Anterior cingulate cortex (tissue), 58 donors: ENCODE results near the gene MMRN2.
A peak's percentile ranks its signal among the peaks of the same experiment; 100 is the strongest.
"Not testable (repeated sequence)": the region's sequence is repeated elsewhere in the genome, so short reads cannot be mapped to it uniquely, and the experiment has no call there.

Source experiments
- DNase-seq, 58 donors: peaks; one replicate each; lab custom pipeline; 2025; lab: John Stamatoyannopoulos, UW

Gene MMRN2, protein sequence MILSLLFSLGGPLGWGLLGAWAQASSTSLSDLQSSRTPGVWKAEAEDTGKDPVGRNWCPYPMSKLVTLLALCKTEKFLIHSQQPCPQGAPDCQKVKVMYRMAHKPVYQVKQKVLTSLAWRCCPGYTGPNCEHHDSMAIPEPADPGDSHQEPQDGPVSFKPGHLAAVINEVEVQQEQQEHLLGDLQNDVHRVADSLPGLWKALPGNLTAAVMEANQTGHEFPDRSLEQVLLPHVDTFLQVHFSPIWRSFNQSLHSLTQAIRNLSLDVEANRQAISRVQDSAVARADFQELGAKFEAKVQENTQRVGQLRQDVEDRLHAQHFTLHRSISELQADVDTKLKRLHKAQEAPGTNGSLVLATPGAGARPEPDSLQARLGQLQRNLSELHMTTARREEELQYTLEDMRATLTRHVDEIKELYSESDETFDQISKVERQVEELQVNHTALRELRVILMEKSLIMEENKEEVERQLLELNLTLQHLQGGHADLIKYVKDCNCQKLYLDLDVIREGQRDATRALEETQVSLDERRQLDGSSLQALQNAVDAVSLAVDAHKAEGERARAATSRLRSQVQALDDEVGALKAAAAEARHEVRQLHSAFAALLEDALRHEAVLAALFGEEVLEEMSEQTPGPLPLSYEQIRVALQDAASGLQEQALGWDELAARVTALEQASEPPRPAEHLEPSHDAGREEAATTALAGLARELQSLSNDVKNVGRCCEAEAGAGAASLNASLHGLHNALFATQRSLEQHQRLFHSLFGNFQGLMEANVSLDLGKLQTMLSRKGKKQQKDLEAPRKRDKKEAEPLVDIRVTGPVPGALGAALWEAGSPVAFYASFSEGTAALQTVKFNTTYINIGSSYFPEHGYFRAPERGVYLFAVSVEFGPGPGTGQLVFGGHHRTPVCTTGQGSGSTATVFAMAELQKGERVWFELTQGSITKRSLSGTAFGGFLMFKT

DNA sequence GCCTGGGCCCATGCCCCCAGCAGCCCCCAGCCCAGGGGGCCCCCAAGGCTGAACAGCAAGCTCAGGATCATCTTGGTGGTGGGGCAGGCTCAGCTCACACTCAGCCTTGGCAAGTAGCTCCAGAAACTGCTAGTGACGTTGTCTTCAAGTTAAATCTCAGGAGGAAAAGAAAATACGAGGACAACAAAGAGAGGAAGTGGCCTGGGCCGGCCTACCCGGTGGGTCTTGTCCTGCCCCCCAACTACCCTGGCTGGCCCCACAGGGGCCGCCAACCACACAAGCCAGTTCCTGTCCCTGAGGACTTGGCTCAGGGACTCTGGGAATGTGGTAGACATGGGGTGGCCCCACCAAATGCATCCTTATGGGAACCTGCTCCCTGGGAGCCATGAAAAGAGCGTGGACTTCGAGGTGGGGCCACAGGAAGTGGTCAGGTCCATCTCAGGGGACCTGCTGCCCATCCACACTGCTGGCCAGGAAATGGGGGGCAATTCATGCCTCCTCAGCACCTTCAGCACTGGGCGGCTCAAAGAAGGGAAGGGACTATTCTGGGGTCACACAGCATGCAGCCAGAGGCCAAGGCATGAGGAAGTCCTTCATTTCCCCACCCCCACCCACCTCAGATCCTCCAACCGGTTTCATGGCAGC lies at the start of gene MMRN2:
TSS of gene MMRN2 (minus strand) at position 145 of the 645 bp plus-strand sequence. CDS start at position 71, 74 bp downstream.
- no peak for DNase-seq

DNA sequence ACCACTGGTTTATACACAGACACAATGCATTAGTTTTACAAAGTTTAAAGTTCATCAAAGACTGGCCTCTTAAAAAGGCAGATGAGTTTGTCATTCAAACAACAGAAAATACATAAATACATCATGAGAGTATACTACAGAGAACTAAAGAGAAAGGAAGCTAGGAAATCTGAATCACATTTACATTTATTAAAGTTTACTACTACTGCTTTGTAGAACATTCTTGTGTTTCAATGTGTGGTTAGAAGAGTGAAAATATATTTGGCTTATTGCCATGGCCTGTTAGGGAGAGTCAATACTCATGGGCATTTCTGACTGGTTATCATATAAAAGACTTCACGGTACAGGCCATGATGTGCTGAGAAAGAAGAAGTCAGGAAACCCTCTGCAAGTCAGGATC lies 49.7 kb upstream of the MMRN2 start:
- DNase-seq: not testable (repeated sequence)

DNA sequence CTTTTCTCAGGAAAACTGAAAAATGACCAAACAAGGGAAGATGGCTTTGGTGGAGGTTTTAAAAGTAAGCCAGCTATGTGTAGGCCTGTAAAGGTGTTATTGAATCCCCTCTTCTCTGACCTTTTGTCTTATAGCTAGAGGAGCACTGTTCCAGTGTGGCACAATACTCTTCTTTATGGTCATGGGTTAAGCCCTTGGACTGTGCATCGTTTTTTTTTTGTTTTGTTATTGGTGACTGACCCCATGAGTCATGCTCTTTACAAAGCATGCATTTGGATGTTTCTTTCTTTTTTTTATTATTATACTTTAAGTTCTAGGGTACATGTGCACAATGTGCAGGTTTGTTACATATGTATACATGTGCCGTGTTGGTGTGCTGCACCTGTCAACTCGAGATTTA lies 43.1 kb upstream of the MMRN2 start:
- DNase-seq: no peak

DNA sequence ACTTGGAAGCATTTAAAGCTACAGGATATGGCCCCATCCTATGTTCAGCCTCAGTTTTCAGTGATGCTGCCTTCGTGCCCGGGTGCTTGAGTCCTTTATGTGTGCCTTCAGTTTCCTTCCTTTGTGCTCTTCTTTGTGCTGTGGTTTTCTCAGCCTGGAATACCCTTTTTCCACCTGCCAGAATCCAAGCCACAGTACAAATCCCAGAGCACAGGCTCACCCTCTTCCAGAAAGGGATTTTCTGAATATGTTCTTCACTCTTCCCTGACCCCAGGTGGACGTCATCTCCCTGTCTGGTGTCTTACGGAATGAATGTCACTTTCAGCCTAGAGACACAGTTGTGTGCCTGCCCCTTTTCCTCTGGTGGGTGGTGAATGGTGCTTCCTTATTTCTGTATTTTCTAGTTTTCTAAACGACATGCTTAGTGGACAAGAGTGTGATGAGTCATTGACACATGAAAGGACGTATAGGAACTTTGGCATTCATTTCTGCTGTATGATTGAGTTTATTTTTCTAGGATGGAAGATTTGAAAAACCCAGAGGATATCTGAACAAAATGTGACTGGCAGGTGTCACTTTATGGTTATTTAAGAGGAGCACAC lies 42.5 kb upstream of the MMRN2 start:
- DNase-seq: not testable (repeated sequence)

DNA sequence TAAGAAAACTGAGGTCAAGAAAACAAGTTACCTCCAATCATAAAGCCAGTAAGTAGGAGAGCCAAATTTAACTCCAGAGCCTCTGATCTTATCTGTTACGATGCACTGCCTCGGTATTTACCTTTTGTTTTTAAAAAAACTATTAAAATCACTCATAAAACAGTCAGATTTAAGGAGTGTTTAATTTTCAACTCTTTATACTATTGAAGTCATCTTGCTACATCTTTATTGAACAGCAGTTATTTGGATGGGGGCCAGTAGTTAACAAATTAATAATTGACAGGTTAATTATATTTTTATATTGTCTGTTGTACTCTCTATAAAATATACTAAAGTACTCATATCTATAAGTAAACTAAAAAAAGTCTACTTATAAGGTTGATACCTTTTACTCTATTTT lies 35.5 kb upstream of the MMRN2 start:
- no peak for DNase-seq

DNA sequence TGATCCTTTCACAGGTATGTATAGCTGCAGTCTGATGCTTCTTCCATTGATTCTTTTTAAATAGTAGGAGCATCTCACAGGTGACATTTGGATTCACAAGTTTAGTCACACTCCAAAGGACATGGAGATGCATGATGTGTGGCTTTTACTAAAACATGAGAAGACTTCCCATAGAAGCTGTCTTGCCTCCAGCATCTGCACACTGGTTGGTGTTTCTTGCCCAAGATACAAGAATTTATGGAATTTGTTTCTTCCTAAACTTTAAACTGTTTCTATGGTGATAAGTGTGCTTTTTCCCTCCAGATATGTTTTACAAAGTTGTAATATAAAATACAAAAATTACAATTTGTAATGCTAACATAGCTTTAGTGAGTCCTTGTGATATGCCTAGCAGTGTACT lies 35.0 kb upstream of the MMRN2 start:
- no peak for DNase-seq

DNA sequence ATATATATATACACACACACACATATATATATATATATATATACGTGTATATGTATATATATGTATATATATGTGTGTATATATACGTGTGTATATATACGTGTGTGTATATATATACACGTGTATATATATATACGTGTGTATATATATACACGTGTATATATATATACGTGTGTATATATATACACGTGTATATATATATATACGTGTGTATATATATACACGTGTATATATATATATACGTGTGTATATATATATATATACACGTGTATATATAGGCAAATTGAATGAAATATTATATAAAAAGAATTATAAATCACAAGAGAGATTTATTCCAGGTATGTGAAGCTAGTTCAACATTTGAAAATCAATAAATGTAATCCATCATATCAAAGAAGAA lies 33.9 kb upstream of the MMRN2 start:
- DNase-seq: not testable (repeated sequence)

DNA sequence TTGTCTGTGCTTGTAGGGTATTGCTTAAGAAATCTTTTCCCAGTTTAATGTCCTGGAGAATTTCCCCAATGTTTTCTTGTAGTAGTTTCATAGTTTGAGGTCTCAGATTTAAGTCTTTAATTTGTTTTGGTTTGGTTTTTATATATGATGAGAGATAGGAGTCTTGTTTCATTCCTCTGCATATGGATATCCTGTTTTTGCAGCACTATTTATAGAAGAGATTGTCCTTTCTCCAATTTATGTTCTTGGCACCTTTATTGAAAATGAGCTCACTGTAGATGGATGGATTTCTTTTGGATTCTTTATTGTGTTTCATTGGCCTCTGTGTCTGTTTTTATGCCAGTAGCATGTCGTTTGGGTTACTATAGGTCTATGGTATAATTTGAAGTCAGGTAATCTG lies 31.1 kb upstream of the MMRN2 start:
- no peak for DNase-seq

DNA sequence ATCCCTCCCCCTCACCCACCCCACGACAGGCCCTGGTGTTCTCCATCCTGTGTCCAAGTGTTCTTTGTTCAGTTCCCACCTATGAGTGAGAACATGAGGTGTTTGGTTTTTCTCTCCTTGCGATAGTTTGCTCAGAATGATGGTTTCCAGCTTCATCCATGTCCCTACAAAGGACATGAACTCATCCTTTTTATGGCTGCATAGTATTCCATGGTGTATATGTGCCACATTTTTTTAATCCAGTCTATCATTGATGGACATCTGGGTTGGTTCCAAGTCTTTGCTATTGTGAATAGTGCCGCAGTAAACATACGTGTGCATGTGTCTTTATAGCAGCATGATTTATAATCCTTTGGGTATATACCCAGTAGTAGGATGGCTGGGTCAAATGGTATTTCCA lies 27.1 kb upstream of the MMRN2 start:
- not testable (repeated sequence) for DNase-seq

DNA sequence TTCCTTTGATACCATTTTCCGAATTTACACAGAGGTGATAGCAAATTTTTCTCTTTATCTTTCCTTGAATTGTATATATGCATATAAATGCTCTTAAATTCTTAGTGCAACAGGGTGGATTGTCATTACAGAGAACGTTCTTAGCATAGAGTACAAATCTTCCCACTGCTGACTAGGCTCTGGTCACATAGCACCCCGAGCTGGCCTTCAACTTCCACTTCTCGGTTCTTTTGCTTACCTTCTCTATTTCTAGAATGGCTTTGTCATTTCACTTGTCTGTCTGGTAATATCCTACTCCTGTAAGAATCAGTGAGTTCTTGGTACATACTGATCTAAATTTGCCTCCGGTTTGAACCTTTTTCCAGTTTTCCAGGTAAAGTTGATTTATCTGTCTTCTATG lies 24.3 kb upstream of the MMRN2 start:
- DNase-seq: no peak

DNA sequence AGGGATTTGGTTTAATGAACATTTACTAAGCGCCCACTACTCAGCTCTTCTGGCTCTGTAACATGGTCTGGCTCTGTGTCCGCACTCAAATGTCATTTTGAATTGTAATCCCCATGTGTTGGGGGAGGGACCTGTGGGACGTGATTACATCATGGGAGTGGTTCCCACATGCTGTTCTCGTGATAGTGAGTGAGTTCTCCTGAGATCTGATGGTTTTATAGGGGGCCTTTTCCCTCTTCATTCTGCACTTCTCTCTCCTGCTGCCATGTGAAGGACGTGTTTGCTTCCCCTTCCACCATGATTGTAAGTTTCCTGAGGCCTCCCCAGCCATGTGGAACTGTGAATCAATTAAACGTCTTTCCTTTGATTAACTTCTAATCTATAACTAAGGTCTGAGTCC lies 23.6 kb upstream of the MMRN2 start:
- not testable (repeated sequence) for DNase-seq

DNA sequence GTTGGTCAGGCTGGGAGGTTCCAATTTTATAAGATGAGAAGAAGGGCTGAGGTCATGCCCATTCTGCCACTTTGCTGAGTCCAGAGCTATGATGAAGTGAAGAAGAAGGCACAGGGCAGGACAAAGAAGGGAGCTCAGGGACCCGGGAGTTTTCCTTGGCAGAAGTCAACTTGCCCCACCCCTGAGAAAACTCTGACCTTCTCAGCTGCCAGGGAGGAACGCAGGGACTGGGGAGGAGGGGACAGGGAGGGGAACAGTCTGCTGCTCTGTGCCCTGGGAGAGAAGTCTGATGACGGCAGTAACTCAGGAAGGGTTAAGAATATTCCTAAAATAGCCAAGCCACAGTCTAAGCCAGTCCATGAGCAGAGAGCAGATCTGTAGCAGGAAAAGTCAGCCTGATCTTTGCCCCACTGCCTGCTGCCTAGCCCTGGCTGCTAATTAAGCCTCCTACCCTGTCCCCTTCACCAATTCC lies 22.6 kb upstream of the MMRN2 start:
- DNase-seq: no peak

DNA sequence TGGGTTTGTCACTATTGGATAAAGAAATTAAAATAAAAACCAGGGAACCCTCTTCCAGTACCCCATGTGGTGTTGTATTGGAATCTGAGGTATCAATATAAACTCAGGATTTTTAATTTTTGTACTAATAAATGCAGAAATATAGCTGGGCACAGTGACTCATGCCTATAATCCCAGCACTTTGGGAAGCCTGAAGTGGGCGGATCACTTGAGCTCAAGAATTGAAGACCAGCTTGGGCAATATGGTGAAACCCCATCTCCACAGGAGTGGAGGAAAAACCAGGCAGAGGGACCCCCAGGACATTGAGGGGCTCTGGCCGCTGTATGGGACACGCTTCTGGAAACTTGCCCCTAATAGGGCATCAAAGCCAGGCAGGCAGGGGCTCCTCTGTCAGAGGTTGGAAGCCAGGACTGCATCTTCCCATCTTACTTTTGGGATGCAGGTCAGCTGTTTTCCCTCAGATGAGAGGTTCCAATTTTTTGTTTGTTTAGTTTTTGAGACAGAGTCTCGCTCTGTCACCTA lies 21.9 kb upstream of the MMRN2 start:
- DNase-seq: no peak

DNA sequence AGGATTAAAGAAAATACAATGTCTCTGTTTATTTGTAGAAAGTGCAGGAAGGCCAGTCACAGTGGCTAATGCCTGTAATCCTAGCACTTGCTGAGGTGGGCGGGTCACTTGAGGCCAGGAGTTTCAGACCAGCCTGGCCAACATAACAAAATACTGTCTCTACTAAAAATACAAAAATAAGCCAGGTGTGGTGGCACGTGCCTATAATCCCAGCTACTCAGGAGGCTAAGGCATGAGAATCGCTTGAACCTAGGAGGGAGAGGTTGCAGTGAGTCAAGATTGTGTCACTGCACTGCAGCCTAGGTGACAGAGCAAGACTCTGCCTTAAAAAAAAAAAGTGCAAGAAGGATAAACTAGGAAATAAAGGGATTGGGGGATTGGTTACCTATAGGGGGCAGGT lies 21.0 kb upstream of the MMRN2 start:
- not testable (repeated sequence) for DNase-seq

DNA sequence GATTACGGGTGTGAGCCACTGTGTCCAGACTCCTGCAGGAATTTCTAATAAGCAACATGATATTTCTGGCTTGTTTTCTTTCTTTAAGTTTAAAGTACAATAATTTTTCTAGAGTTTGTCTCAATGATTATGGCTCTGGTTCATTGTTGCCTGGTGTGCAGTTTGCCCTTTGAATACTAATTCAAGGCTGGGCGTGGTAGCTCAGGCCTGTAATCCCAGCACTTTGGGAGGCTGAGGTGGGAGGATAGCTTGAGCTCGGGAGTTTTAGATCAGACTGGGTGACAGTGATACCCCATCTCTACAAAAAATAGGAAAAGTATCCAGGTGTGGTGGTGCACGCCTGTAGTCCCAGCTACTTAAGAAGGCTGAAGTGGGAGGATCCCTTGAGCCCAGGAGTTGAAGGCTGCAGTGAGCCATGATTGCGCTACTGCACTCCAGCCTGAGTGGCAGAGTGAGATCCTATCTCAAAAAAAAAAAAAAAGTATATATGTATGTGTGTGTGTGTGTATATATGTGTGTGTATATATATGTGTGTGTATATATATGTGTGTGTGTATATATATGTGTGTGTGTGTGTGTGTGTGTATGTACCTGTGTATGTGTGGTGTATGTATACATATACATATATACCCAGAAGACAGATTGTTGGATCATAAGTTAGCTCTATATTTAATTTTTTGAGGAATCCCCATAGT lies 19.1 kb upstream of the MMRN2 start:
- no peak for DNase-seq

DNA sequence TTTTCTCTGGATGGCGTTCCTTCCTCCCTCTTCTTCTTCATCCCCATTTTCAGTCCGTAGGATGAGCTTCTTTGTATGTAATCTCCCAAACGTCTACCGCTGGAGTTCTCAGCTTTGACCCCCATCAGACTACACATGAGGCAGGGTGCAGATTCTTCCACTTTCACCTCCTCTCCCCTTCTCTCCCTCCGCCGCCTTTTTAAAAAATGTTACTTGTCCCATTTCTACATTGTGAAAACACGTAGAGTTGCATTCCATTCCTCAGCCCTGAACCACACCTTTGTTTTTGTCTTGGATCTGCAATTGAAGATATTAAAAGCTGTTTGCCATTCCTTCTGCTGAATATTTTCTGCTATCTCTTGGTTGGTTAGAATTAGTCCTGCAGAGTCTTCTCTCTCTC lies 17.1 kb upstream of the MMRN2 start:
- no peak for DNase-seq

DNA sequence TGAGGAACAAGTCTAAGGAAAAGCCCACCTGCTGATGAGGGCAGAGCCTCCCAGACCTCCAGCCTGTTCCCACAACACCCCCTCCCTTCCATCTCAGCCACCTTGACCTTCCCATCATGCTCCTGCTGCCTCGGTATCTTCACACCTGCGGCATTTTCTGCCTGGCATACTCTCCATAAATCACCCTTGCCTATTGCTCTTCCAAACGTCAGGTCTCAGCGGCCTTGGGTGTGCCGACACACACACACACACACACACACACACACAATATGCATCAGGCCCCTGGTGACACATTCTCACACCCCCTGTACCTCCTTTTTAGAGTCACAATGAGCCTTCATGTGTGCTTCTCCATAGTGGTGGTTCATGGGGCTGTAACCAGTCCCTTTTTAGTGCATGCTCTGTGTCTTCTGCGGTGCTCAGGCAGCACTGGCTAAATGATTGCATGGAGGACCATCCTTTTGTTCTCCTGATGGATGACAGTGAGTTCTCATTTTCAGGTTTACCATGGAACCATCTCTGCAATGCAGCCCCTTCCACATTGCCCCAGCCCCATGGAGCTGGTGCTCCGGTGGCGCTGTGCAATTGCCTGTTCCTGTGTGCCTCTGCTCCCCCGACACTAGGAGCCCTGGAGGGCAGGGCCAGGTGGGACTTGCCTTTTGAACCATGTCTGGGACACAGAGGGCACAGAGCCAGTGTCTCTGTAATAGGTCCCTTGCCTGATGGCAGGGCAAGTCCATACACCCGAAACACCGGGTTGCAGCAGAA lies 15.4 kb upstream of the MMRN2 start:
- DNase-seq: no peak

DNA sequence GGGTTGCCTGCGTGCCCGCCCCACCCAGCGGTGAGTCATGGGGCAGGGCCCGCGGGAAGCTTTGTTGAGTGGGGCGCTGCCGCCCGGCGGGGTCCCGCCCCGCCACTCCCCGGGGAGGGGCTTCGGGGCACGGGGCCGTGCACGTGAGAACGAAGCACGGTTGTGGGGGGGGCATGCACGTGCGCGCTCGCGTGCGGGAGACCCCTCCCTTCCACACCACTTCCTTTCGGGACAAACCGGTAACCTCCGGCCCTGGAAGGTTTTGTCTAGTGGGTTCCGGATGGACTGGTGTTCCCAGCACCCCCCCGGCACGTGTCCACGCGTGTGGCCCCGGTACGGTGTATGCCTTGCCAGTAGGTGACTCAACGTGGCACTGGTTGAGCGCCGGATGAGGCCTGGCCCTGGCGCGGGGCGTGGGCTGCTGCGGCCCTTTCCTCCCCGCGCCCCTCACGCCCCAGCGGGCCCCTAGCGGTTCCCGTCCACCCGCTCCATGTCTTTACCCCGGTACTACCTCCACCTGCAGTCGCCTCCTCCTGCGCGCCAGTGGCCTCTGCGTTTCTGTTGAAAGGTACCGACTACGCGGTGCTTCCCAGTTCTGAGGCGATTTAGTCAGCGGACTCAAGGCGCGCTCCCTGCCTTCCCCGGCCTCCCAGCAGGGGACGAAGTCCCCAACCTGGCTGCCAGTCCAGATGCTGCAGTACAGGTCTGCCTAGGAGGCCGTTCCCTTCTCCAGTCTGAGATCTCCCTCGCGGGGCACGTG lies 14.0 kb upstream of the MMRN2 start:
- peak in 27 of 58 donors; percentile 18 to 82 (median 51) for DNase-seq
